AG20443 (cell line): ENCODE results near the gene LMOD3.

Experiments used
- DNase-seq: peaks from one replicate; pipeline ENCODE4 v3.0.0; 2012; ENCODE audit warnings: low spot score, mixed read lengths

The LMOD3 gene

GRCh38 chr3:69121950-69122349, 445 bp downstream of the LMOD3 start:
- no peak for DNase-seq

DNA sequence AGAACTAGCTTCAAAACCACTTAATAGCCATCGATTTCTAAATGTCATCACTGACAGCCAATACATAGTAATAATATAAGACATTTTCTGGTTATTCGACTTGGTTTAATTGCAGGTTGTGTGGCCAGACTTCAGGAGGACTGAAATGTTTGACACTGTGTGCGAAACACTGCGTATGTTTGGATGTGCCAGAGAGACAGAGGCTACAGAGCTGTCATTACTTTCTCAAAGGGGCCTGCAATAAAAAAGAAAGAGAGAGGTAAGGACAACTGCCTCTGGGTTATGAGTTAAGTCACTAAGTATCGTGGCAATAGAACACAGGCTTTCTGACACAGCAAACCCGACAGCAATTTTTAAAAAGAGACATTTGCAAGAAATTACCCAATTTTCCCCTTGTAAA, 882 bp downstream of the LMOD3 start:
- no peak for DNase-seq

- peak; percentile 48 for DNase-seq
Observed at GRCh38 chr3:69120879-69121464, 1.4 kb downstream of the LMOD3 start.

GRCh38 chr3:69119681-69120080, 2.7 kb downstream of the LMOD3 start:
- no peak for DNase-seq

DNA sequence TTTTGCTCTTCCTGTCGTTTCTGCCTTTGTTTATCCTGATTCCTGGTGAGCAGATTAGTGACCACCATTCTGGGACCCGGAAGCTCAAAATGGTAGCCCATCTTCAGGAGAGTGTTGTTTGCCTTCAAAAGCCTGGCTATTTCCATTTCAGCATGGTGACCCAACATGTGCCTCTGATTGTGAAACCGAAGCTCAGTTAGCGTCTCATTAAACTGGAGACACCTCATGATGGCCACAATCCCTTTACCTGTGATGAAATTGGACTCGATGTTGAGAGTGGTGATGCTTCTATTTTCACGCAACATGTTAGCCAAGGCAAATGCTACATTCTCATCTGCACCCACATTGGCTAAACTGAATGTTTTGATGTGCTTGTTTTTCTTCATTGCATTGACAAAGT, 3.3 kb downstream of the LMOD3 start:
- DNase-seq: no peak

GRCh38 chr3:69118555-69118954, 3.8 kb downstream of the LMOD3 start:
- DNase-seq: no peak

DNA sequence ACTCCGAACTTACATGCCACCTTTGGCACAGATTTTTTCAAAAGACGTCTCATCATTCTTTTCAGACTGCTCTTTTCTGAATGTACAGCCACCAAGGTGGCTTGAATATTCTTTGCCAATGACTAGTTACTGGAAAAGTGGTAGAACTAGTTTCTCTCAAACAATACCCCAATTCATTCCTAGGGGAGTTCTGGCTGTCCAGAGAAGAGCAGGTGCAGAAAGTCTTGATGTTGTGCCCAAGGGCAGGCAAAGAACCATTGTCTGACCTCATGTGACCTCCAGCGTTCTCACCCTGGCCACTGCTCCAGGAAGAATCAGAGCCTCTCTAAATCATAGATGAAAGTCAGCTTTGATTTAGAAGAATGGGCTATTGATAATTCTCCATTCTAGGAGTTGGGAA, 5.5 kb downstream of the LMOD3 start:
- no peak for DNase-seq

DNA sequence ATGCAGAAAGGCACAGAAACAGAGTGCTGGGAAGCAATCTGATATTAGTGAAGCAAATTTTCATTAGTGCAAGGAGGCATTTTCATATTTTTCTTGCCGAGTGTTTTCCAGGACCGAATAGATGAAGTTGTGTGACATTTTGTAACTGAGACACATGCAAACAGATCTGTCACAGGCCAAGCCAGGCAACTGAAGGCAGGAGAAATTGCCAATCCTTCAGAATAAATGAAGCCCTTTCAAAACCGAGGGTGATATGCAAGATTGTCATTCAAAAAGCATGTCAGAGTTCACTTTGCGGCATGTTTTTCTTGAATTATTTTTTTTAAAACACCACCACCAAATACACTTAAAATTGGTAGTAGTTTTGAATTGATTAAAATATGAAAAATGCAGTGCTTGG, 6.2 kb downstream of the LMOD3 start:
- DNase-seq: no peak

GRCh38 chr3:69115731-69116130, 6.7 kb downstream of the LMOD3 start:
- no peak for DNase-seq

- DNase-seq: no peak
Observed at GRCh38 chr3:69113536-69113935, 8.9 kb downstream of the LMOD3 start.

DNA sequence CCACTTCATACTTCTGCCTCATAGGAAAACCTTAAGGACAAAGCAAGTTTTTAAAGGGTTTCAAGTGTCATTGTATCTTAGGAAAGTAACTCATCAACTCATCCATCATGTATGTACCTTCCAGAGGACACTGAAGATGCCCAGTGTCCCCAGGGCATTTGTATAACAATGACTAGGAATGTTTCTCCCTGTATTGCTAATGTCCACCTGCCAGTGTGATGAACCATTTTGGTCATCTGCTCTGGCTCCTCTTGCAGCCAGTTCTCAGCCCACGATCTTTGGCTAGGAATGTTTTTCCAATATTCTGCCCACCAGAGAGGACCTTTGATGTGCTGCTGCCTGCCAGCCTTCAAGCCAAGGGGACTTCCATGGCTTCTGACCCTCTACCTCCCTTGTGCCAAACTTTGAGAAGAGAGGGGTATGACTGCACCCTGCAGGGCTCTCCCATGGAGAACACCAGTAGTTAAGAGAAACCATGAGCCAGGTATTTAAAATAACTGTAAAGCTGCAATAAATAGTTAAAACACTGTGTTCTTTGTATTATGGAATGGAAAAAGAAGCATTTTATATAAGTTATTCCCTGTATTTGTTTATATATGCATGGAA, 11.4 kb downstream of the LMOD3 start:
- no peak for DNase-seq

DNA sequence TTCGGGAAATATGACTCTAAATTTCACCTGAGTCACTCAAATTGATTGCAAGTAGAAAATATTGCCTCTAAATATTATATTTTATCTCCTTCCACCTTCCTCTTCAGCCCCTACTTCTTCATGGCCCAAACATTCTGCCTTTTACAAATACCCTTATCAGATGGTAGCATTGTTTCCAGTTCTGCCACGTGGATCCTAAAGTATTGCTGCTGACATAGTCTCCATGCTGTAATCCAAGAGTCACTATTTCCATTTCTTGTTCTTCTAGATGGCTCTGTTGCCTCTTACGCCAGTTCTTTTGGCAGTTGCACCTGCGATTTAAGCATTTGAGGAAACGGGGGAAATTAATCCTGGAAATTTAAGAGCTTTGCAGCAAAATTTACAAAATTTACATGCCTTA, 13.6 kb downstream of the LMOD3 start:
- no peak for DNase-seq

DNA sequence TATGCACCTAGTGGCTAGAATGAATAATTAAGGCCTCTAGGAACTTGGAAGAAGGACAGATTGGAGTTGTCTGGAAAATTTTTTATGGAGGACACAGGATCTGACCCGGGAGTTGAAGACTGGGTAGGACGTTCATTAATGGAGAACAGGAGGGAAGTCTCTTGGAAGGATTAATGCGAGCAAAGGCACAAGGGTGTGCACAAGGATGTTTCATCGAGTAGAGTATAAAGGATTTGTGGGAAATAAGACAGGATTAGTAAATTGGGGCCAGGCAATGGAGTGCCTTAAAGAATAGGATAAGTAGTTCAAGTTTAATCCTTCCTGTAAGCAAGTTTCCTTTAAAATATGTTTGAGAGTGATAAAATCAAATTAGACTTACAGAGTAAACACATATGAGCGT, 14.6 kb downstream of the LMOD3 start:
- DNase-seq: no peak

DNA sequence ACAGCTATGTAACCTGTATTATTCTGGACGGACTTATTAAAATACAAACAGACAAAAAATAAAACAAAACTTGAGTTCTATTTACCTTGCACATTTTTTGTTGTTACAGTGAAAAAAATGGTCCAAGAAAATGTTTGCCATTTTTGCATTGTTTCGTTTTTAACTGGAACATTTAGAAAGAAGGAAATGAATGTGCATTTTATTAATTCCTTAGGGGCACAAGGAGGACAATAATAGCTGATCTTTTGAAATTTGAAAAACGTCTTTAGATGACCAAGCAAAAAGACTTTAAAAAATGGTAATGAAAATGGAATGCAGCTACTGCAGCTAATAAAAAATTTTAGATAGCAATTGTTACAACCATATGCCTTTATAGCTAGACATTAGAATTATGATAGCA, 17.1 kb downstream of the LMOD3 start:
- no peak for DNase-seq

DNA sequence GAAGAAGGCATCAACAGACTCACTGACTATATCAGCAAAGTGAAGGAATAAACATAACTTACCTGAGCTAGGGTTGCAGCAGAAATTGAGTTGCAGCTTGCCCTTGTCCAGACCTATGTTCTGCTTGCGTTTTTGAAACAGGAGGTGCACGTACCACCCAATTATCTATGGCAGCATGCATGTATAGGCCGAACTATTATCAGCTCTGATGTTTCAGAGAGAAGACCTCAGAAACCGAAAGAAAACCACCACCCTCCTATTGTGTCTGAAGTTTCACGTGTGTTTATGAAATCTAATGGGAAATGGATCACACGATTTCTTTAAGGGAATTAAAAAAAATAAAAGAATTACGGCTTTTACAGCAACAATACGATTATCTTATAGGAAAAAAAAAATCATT, 17.8 kb downstream of the LMOD3 start:
- DNase-seq: no peak

- DNase-seq: no peak
Observed at GRCh38 chr3:69103123-69103522, 19.3 kb downstream of the LMOD3 start.

GRCh38 chr3:69102384-69102783, 20.0 kb downstream of the LMOD3 start:
- no peak for DNase-seq

DNA sequence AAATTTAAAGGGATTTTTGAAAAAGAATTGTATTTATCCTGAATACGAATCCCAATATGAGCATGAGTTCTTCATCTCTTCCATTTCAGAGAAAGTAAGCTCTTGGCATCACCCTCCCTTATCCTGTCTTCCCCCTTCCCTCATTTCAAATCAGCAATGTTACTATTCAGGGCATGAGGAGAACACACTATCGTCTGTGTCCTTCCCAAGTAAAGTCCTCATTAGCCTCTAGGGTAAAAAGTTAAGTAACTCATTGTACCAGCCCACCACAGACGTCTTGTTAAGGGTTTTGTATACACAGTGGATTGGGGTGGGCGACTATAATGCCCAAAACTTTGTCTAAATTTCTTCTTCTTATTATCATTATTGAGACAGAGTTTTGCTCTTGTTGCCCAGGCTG, 22.8 kb downstream of the LMOD3 start:
- DNase-seq: no peak

DNA sequence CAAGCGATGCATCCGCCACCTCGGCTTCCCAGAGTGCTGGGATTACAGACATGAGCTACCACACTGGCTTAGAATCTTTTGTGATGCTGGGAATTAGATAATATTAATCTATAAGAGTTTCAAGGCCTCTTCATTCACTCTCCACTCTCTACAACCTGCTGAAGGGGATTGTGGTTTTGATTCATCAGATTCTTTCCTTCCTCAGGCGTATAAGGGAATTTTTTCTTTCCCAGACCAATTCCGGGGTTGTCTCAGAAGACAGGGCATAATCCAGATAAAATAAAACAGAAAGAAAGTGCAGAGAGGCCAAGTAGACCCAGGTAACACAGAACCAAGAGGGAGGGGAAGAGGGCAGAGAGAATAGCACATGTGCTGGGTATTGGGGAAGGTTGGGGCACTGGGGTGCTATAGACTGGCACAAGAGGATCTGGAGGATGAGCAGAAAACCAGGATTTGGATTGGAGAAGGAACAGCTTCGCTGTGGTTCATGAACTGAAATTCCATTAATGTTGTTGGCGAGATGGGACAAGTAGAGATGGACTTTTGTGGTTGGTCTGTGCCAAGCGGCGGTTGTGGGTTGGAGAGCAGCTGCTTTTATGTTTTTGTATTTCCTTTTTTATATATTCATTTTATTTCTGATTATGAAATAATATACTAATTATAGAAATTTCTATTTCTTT, 24.8 kb downstream of the LMOD3 start:
- DNase-seq: no peak

DNA sequence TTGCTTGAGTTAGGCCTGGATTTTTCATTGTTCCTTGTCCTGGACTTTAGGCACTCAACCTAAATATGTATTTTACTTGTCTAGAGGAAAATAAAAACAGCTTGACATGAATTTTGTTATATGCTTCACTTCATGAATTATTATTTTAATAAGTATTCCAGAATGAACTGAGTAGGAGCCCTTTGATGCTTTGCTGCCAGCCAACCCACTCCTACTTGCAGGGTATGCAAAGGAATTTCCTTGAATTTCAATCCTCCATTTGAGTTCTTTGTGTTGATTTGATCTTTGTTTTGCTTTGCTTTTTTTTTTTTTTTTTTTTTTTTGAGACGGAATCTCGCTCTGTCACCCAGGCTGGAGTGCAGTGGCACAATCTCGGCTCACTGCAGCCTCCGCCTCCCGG, 26.1 kb downstream of the LMOD3 start:
- DNase-seq: no peak

DNA sequence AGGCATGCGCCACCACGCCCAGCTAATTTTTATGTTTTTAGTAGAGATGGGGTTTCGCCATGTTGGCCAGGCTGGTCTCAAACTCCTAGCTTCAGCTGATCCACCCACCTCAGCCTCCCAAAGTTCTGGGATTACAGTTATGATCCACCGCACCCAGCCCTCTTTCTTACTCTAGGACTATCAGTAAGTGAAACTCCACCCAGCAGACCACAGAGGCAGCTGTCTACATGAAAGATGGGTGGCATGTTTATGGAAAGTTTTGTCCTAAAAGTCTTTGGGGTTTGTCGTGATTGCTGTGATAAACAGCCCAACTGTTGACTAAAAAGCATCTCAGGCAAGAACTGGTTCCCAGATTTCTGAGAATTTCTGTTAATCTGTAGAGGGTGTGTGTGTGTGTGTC, 26.8 kb downstream of the LMOD3 start:
- no peak for DNase-seq

DNA sequence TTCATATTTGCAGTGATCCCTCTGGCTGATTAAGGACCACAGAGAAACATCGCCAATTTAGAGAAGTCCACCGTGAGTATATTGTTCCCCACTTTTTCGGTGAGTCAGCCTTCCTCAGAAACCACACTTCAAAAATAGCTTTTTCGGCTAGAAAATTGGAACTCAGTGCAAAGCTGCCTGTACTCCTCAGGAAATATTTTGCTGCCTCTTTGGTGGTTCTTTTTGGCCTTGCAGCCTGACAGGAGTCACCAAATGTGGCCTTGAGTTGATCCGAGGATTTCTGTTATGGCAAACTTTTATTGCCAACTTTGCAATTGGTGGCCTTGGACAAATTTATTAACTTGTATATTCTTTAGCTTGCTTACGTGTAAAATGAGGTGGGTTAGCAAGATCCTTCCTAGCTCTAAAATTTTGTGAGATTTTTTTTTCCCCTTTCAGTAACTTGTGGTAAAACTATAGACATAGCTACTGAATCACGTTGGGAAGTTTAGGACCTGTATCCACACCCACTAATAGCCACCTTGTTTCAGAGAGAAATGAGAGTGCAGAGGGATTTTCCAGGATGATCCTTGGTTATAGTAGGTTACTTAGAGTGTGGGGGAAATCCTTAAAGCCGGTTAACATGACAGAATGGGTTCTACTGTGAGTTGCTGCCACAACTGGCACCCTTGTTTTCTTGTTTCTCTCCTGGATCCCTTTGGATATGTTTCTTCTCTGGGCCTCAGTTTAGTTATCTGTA, 27.8 kb downstream of the LMOD3 start:
- DNase-seq: peak; percentile 60

- no peak for DNase-seq
Observed at GRCh38 chr3:69092030-69092516, 30.3 kb downstream of the LMOD3 start.
